Esophagus muscularis mucosa (tissue), 4 donors: ENCODE data around the gene ZNF48.

ENCODE experiments used
- EP300 ChIP-seq: sonication (generic); formaldehyde crosslinking; IDR thresholded peaks from one replicate; pipeline ENCODE4 v1.6.1; 2017; ENCODE audit warnings: antibody characterized with exemption
- POLR2A ChIP-seq: fragments of 450-650 bp; IDR thresholded peaks from one replicate; pipeline ENCODE4 v1.6.1; 2017; ENCODE audit warnings: antibody characterized with exemption, moderate library complexity, mild to moderate bottlenecking, low read depth
- POLR2AphosphoS5 ChIP-seq, 2 donors: sonication (generic); formaldehyde crosslinking; IDR thresholded peaks; one replicate each; pipeline ENCODE4 v1.6.1; 2017; ENCODE audit warnings: antibody characterized with exemption in 2 of 2
- TF ChIP-seq, protein P1 (sequence below), 3 experiments: fragments of 200-600 bp in 2 of 3; fragments of 450-650 bp in 1 of 3; sonication (generic) in 2 of 3; IDR thresholded peaks; one replicate each; pipeline ENCODE4 v1.5.1; 2017 to 2019; ENCODE audit warnings: antibody characterized with exemption in 3 of 3, mild to moderate bottlenecking in 2 of 3, moderate library complexity in 1 of 3

DNA sequence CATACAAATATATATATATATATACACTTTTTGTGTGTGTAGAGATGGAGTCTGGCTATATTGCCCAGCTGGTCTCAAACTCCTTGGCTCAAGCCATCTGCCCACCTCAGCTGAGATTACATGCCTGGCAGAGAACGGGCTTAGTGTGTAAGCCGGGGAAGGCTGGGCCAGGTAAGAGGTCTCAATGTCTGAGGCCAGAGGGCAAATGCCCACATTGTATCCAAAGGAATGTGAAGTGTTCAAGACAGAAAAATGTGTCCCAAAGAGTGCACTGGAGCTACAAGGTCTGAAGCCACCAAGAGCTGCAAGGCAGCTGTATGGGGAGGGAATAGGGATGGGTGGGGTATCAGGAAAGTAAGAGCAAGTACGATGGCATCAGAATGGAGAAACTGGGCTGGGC is 48.9 kb upstream of the ZNF48 start:
- no peak for TF ChIP-seq POLR2A
- TF ChIP-seq POLR2AphosphoS5 (IDR thresholded peaks at IDR 0.05): no peak
- TF ChIP-seq, protein P1, sequence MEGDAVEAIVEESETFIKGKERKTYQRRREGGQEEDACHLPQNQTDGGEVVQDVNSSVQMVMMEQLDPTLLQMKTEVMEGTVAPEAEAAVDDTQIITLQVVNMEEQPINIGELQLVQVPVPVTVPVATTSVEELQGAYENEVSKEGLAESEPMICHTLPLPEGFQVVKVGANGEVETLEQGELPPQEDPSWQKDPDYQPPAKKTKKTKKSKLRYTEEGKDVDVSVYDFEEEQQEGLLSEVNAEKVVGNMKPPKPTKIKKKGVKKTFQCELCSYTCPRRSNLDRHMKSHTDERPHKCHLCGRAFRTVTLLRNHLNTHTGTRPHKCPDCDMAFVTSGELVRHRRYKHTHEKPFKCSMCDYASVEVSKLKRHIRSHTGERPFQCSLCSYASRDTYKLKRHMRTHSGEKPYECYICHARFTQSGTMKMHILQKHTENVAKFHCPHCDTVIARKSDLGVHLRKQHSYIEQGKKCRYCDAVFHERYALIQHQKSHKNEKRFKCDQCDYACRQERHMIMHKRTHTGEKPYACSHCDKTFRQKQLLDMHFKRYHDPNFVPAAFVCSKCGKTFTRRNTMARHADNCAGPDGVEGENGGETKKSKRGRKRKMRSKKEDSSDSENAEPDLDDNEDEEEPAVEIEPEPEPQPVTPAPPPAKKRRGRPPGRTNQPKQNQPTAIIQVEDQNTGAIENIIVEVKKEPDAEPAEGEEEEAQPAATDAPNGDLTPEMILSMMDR (IDR thresholded peaks at IDR 0.05): no peak
- no peak for TF ChIP-seq EP300
